IMR-90 (cell line): ENCODE measurements around the gene CTIF.

Experiments used
- BHLHE40 ChIP-seq: fragments of 150-350 bp; IDR thresholded peaks from 2 replicates; pipeline ENCODE4 v1.6.1; 2016; ENCODE audit warnings: mild to moderate bottlenecking, low read depth, low read length
- CEBPB ChIP-seq: IDR thresholded peaks from 2 replicates; pipeline ENCODE4 v1.6.1; 2012; ENCODE audit warnings: low read depth, low read length, improper control_type of control experiment
- CHD1 ChIP-seq: IDR thresholded peaks from 2 replicates; pipeline ENCODE4 v1.6.1; 2012; ENCODE audit warnings: low read depth, low read length, improper control_type of control experiment
- CTCF ChIP-seq: conservative IDR thresholded peaks from 2 replicates; pipeline ENCODE4 v1.5.1; 2012; ENCODE audit warnings: mild to moderate bottlenecking, low read depth, low read length, improper control_type of control experiment
- MAFK ChIP-seq: IDR thresholded peaks from 2 replicates; pipeline ENCODE4 v1.6.1; 2012; ENCODE audit warnings: low read depth, low read length, improper control_type of control experiment
- MXI1 ChIP-seq: IDR thresholded peaks from 2 replicates; pipeline ENCODE4 v1.6.1; 2012; ENCODE audit warnings: low read depth, mild to moderate bottlenecking, low read length, moderate library complexity, borderline replicate concordance
- NFE2L2 ChIP-seq: fragments of 150-350 bp; IDR thresholded peaks from 2 replicates; pipeline ENCODE4 v1.6.1; 2016; ENCODE audit warnings: low read depth, mild to moderate bottlenecking, low read length
- POLR2A ChIP-seq: IDR thresholded peaks from 2 replicates; pipeline ENCODE4 v1.6.1; 2012; ENCODE audit warnings: mild to moderate bottlenecking, low read depth, low read length
- RCOR1 ChIP-seq: IDR thresholded peaks from 2 replicates; pipeline ENCODE4 v1.6.1; 2012; ENCODE audit warnings: mild to moderate bottlenecking, low read length, improper control_type of control experiment; ENCODE audit not compliant: insufficient replicate concordance
- RFX5 ChIP-seq: IDR thresholded peaks from 2 replicates; pipeline ENCODE4 v1.8.0; 2012; ENCODE audit warnings: low read depth, mild to moderate bottlenecking, low read length, moderate library complexity
- SMC3 ChIP-seq: fragments of 150-350 bp; IDR thresholded peaks from 2 replicates; pipeline ENCODE4 v1.6.1; 2016; ENCODE audit warnings: low read depth, mild to moderate bottlenecking, antibody characterized with exemption, low read length, moderate library complexity
- USF2 ChIP-seq: fragments of 150-350 bp; IDR thresholded peaks from 2 replicates; pipeline ENCODE4 v1.6.1; 2017; ENCODE audit warnings: mild to moderate bottlenecking, antibody characterized with exemption, low read length, low read depth

GRCh38 chr18:48660346-48661228, 121.8 kb downstream of the CTIF start:
- TF ChIP-seq CTCF: no peak
- no peak for TF ChIP-seq BHLHE40
- TF ChIP-seq CEBPB: no peak
- TF ChIP-seq MAFK: no peak
- TF ChIP-seq POLR2A: no peak
- no peak for TF ChIP-seq CHD1
- no peak for TF ChIP-seq SMC3
- TF ChIP-seq NFE2L2: no peak
- TF ChIP-seq MXI1: no peak
- no peak for TF ChIP-seq USF2
- TF ChIP-seq RFX5: no peak
- TF ChIP-seq RCOR1: no peak
